ENCODE data around the gene BDKRB1. TPM values are rescaled to one million over a fixed set of nuclear protein-coding genes. Genes with fewer than 3 reads are reported as not detected.

Gene BDKRB1
- total RNA-seq, 1 experiment from 2014 or later: not detected

DNA sequence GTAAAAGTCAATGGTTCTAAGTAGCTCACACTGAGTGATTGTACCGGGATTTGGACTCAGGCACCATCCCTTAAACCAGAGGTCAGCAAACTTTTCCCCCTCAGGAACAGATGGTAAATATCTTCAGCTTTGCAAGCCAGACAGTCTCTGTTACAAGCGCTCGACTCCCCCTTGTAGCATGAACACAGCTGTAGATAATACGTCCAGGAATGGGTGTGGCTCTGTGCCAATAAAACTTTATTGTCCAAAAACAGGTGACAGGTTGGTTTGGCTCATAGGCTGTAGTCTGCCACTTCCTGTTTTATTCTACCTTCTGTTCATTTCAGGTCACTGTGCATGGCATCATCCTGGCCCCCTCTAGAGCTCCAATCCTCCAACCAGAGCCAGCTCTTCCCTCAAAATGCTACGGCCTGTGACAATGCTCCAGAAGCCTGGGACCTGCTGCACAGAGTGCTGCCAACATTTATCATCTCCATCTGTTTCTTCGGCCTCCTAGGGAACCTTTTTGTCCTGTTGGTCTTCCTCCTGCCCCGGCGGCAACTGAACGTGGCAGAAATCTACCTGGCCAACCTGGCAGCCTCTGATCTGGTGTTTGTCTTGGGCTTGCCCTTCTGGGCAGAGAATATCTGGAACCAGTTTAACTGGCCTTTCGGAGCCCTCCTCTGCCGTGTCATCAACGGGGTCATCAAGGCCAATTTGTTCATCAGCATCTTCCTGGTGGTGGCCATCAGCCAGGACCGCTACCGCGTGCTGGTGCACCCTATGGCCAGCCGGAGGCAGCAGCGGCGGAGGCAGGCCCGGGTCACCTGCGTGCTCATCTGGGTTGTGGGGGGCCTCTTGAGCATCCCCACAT lies 7.6 kb downstream of the BDKRB1 start:
- Mint-ChIP-seq H3K27me3 (ENCODE audit: low read depth) (no peaks in the 10 kb centered on the region; the same call in 1 of the 2 replicates), H3K9me3 (peaks cover 5 to 8% of the 10 kb centered on the region in 2 experiments; a peak in 4 of 5 replicates), H3K36me3 (ENCODE audit: insufficient read depth in 1 of 3, low read depth in 3 of 3) (no peaks in the 10 kb centered on the region; a peak in 1 of 7 replicates), H3K4me1 (no peaks in the 10 kb centered on the region), H3K27ac (no peak overlapping the region), H3K4me3 (no peak overlapping the region)
- no peak overlapping the region for H3K14ac ChIP-seq (ENCODE audit: insufficient read depth, low read length)
- H3K23ac ChIP-seq (ENCODE audit: insufficient read length, low read depth, low read length): no peak overlapping the region
- no peaks in the 10 kb centered on the region for H3K9me3 ChIP-seq (ENCODE audit: control insufficient read depth, low read depth, low read length)
- H3K27ac ChIP-seq (ENCODE audit: insufficient read length, low read depth, low read length): no peak overlapping the region
- H2BK15ac ChIP-seq (ENCODE audit: low read depth, low read length): no peak overlapping the region
- no peak overlapping the region for H3K4me2 ChIP-seq (ENCODE audit: insufficient read depth, insufficient read length, low read length)
- H4K8ac ChIP-seq (replicated peaks; ENCODE audit: insufficient read length, low read depth, low read length): no peak overlapping the region
- H2BK5ac ChIP-seq (ENCODE audit: insufficient read length, low read length): no peak overlapping the region
- DNase-seq: no peak
- H2BK12ac ChIP-seq (ENCODE audit: insufficient read length, low read depth, low read length): no peak overlapping the region
- no peak overlapping the region for H3K9ac ChIP-seq (ENCODE audit: extremely low read depth, insufficient read length, low read length)
- H4K5ac ChIP-seq (ENCODE audit: insufficient read length, low read depth, low read length): no peak overlapping the region
- no peaks in the 10 kb centered on the region for H3K79me2 ChIP-seq (ENCODE audit: insufficient read depth, low read length)
- H3K23me2 ChIP-seq (ENCODE audit: insufficient read length, low read depth, low read length, poor library complexity, severe bottlenecking): no peaks in the 10 kb centered on the region
- no peak overlapping the region for H4K91ac ChIP-seq (ENCODE audit: insufficient read length, low read depth, low read length)
- no peak overlapping the region for H2AK5ac ChIP-seq (ENCODE audit: insufficient read length, low read length)
- no peaks in the 10 kb centered on the region for H3K79me1 ChIP-seq (ENCODE audit: insufficient read depth, low read depth, low read length, poor library complexity, severe bottlenecking)
- no peaks in the 10 kb centered on the region for H3K4me1 ChIP-seq (ENCODE audit: insufficient read depth, low read length)
- TF ChIP-seq CTCF (conservative IDR thresholded peaks at IDR 0.05): no peak
- no peak overlapping the region for H2BK120ac ChIP-seq (ENCODE audit: low read depth, low read length, poor library complexity, severe bottlenecking)
- no peak overlapping the region for H3K18ac ChIP-seq (ENCODE audit: insufficient read length, low read depth, low read length)
- no CpG with 5 or more reads among the region's 20 CpGs for WGBS (ENCODE audit: extremely low coverage, insufficient read length, low lambda C conversion rate)
- no peaks in the 10 kb centered on the region for H4K20me1 ChIP-seq (ENCODE audit: control insufficient read depth, insufficient read depth, insufficient read length)
- no peak overlapping the region for H3K56ac ChIP-seq (ENCODE audit: insufficient read length, low read depth, low read length)
- no peak overlapping the region for H2BK20ac ChIP-seq (ENCODE audit: low read depth, low read length, poor library complexity, severe bottlenecking)
- H3T11ph ChIP-seq (ENCODE audit: low read length): no peak overlapping the region
- no peaks in the 10 kb centered on the region for H3K27me3 ChIP-seq (ENCODE audit: insufficient read depth, low read length)
- no peak overlapping the region for H3K4ac ChIP-seq (ENCODE audit: low read depth, low read length)
- no peak overlapping the region for H2AFZ ChIP-seq (ENCODE audit: low read length)

Measured in H9 (cell line).